Measurements from ENCODE around the gene BBS4. TPM values are rescaled to one million over a fixed set of nuclear protein-coding genes. Genes with fewer than 3 reads are reported as not detected.

The BBS4 gene
- total and polyA plus RNA-seq, 2 donors (not counting 3 experiments of a cell fraction or from before 2014, with no cell fraction given), result 6.8 to 7.5 TPM

- TF ChIP-seq MAX (IDR thresholded peaks at IDR 0.05; ENCODE audit: insufficient read depth, insufficient read length), result no peak
- no peak for TF ChIP-seq GATA2 (IDR thresholded peaks at IDR 0.05; ENCODE audit: insufficient read depth, insufficient read length, low read depth, low read length)
- peak; percentile 57 to 59 for TF ChIP-seq CTCF (IDR thresholded peaks at IDR 0.05; ENCODE audit: extremely low read depth in 1 of 2, insufficient read depth in 1 of 2, low read depth in 1 of 2, low read length in 2 of 2)
- TF ChIP-seq POLR2AphosphoS5 (IDR thresholded peaks at IDR 0.05; ENCODE audit: insufficient read depth, low read depth, low read length), result peak; percentile 85
- TF ChIP-seq POLR2A (IDR thresholded peaks at IDR 0.05; ENCODE audit: low read depth, low read length), result peak; percentile 92
- no peaks in the 10 kb centered on the region for H3K9me1 ChIP-seq (replicated peaks; ENCODE audit: control insufficient read depth, extremely low read depth, insufficient read depth, low read length)
- intact Hi-C loops (cut with micrococcal nuclease) (loop anchor here (1.0 to 10.0 kb wide), 6 partner anchors 62 to 851 kb away; partner anchors contain the start of genes BBS4, HIGD2B and NPTN), dilution Hi-C loops (cut with MboI; ENCODE audit: extremely low pct_ligation_motif_present, low sequenced_read_pairs) (no loop called here)
- FAIRE-seq (peak; percentile 92), DNase-seq (ENCODE audit: low read depth, low spot score) (peak; percentile 94)
- no peaks in the 10 kb centered on the region for H3K9me3 ChIP-seq (replicated peaks; ENCODE audit: control insufficient read depth, insufficient read depth, low read length)
- H3K27me3 ChIP-seq (ENCODE audit: control insufficient read depth in 2 of 2, insufficient read depth in 2 of 2, low read length in 2 of 2), result peaks cover 14 to 18% of the 10 kb centered on the region in 2 experiments
- peaks cover 10% of the 10 kb centered on the region for H3K4me1 ChIP-seq (ENCODE audit: control insufficient read depth, extremely low read depth, insufficient read depth, low read length)
- peak within 1 kb of the TSS; percentile 61 for H3K27ac ChIP-seq (ENCODE audit: insufficient read depth, low read depth, low read length)
- BruUV-seq (replicated peaks), result TSS peak; percentile 96
- peaks cover 22% of the 10 kb centered on the region for H3K79me2 ChIP-seq (ENCODE audit: control insufficient read depth, insufficient read depth, low read length)
- H2AFZ ChIP-seq (ENCODE audit: low read depth, low read length), result peak within 1 kb of the TSS; percentile 97
- no peaks in the 10 kb centered on the region for H4K20me1 ChIP-seq (replicated peaks; ENCODE audit: control insufficient read depth, extremely low read depth, insufficient read depth, low read length)
- peak within 1 kb of the TSS; percentile 49 to 91 (median 61) for H3K4me3 ChIP-seq (replicated peaks in 1 of 3; ENCODE audit: insufficient read depth in 1 of 3, low read depth in 1 of 3, low read length in 3 of 3)
- H3K9ac ChIP-seq (replicated peaks; ENCODE audit: extremely low read depth, insufficient read depth, low read length), result peak within 1 kb of the TSS; percentile 79
- H3K36me3 ChIP-seq (ENCODE audit: control insufficient read depth in 2 of 2, extremely low read depth in 1 of 2, insufficient read depth in 2 of 2, low read length in 2 of 2), result no peaks in the 10 kb centered on the region
- H3K4me2 ChIP-seq (ENCODE audit: insufficient read depth, low read length), result peak within 1 kb of the TSS; percentile 95
- POLR2A ChIA-PET, result no interaction called here
- CTCF ChIA-PET, result interaction anchor here (0.7 to 3.1 kb wide), 6 partner anchors 9 to 298 kb away, joined by 3 to 20 read pairs (median 3); partner anchors contain the start of genes BBS4 and HIGD2B
Observed at GRCh38 chr15:72783640-72784455, 97.8 kb downstream of the BBS4 start, which contains the start of gene ADPGK. Gene ADPGK (minus strand): TSS chr15:72783758. CDS start chr15:72783691, 67 bp downstream.
